Measurements from ENCODE around the gene PTH1R.

Gene PTH1R

GRCh38 chr3:46877406-46878125 is at the start of gene PTH1R:
Gene PTH1R, plus strand, starts transcription at chr3:46877721. Its CDS starts 5,839 bp downstream, at chr3:46883560.
- no peak for DNase-seq

GRCh38 chr3:46829699-46830208 is 47.8 kb upstream of the PTH1R start:
- no peak for DNase-seq

- no peak for DNase-seq
These were observed 46.7 kb upstream of the PTH1R start for GRCh38 chr3:46830801-46831200.

- no peak for DNase-seq
These were observed 46.2 kb upstream of the PTH1R start for GRCh38 chr3:46831316-46831715.

- no peak for DNase-seq
These were observed 45.7 kb upstream of the PTH1R start for GRCh38 chr3:46831841-46832240.

- no peak for DNase-seq
These were observed 43.9 kb upstream of the PTH1R start for GRCh38 chr3:46833346-46834300.

- no peak for DNase-seq
These were observed 42.5 kb upstream of the PTH1R start for GRCh38 chr3:46835054-46835453.

GRCh38 chr3:46835491-46835890 is 42.0 kb upstream of the PTH1R start:
- DNase-seq, result no peak

GRCh38 chr3:46838301-46838700 is 39.2 kb upstream of the PTH1R start:
- no peak for DNase-seq

GRCh38 chr3:46840491-46840890 is 37.0 kb upstream of the PTH1R start:
- DNase-seq, result no peak

- DNase-seq, result no peak
These were observed 34.0 kb upstream of the PTH1R start for GRCh38 chr3:46843508-46843907.

GRCh38 chr3:46844397-46844796 is 33.1 kb upstream of the PTH1R start:
- no peak for DNase-seq

- DNase-seq, result no peak
These were observed 32.6 kb upstream of the PTH1R start for GRCh38 chr3:46844881-46845312.

GRCh38 chr3:46845397-46845859 is 32.1 kb upstream of the PTH1R start:
- no peak for DNase-seq

- DNase-seq, result peak; percentile 62 to 73
These were observed 31.5 kb upstream of the PTH1R start for GRCh38 chr3:46845860-46846623.

GRCh38 chr3:46846624-46847542 is 30.6 kb upstream of the PTH1R start:
- no peak for DNase-seq

GRCh38 chr3:46847744-46848143 is 29.8 kb upstream of the PTH1R start:
- DNase-seq, result no peak

GRCh38 chr3:46848271-46849044 is 29.1 kb upstream of the PTH1R start:
- peak in 1 of 2 donors; percentile 29 for DNase-seq

- no peak for DNase-seq
These were observed 28.4 kb upstream of the PTH1R start for GRCh38 chr3:46849045-46849631.

Data from activated CD4-positive, alpha-beta T cell treated with anti-CD3 and anti-CD28 coated beads for 4 hours (primary cell).